ENCODE measurements around the gene LASP1. TPM values are rescaled to one million over a fixed set of nuclear protein-coding genes. Genes with fewer than 3 reads are reported as not detected.
A peak's percentile ranks its signal among the peaks of the same experiment; 100 is the strongest.

Gene LASP1
- total RNA-seq, 1 donor from 2014 or later = 29.4 TPM

GRCh38 chr17:38970804-38971203 lies 100.9 kb downstream of the LASP1 start:
- Histone ChIP-seq H3K27ac (replicated peaks) (no peak overlapping the region), H3K9me3 (replicated peaks) (no peaks in the 10 kb centered on the region), H3K4me1 (peaks cover 4% of the 10 kb centered on the region), H3K27me3 (ENCODE audit: low read depth) (peaks cover 4% of the 10 kb centered on the region), H3K36me3 (no peaks in the 10 kb centered on the region), H3K4me3 (no peak overlapping the region)
- intact Hi-C loops (cut with micrococcal nuclease) = no loop called here
- DNase-seq = no peak
- no peak for TF ChIP-seq CTCF (IDR thresholded peaks at IDR 0.05; ENCODE audit: borderline replicate concordance)

Small RNA genes lying within 50 kb of the gene (microRNA-seq; reads per million reads assigned to microRNA genes)
- gene MIR4727 (3.1 reads per million, percentile 3 among the genes with 10 or more reads in this experiment), gene MIR6779 (not detected)

Other genes starting within 250 kb of the LASP1 start
- 0.33 TPM for gene EPOP, start 195.1 kb upstream of the LASP1 start, total RNA-seq
- 74.1 TPM for gene MLLT6, start 164.8 kb upstream of the LASP1 start, total RNA-seq
- 75.9 TPM for gene CISD3, start 139.7 kb upstream of the LASP1 start, total RNA-seq
- 20.7 TPM for gene PCGF2, start 121.7 kb upstream of the LASP1 start, total RNA-seq
- gene PSMB3, start 117.3 kb upstream of the LASP1 start, total RNA-seq = 149 TPM
- 42.7 TPM for gene PIP4K2B, start 70.5 kb upstream of the LASP1 start, total RNA-seq
- 8.7 TPM for gene CWC25, start 44.7 kb upstream of the LASP1 start, total RNA-seq
- 760 TPM for gene RPL23, start 16.3 kb upstream of the LASP1 start, total RNA-seq
- gene FBXO47, start 97.3 kb downstream of the LASP1 start, total RNA-seq = not detected